Endothelial cell of umbilical vein (primary cell): ENCODE data around the gene ELAC2. TPM values are rescaled to one million over a fixed set of nuclear protein-coding genes. Genes with fewer than 3 reads are reported as not detected.

ENCODE experiments used
- BruUV-seq: library from RNA; stranded (reverse); fragments of 400-500 nt; replicated peaks from 2 replicates; lab custom pipeline; 2021; lab: Mats Ljungman, UMichigan
- CTCF ChIA-PET: fragments of 300-600, 350-600 bp; sonication (Branson Sonifier 250); formaldehyde crosslinking; loops from one replicate; lab custom pipeline; 2021; ENCODE audit warnings: antibody characterized with exemption, inconsistent platforms; lab: Charles Lee
- POLR2A ChIA-PET: fragments of 300-600, 350-600 bp; sonication (Branson Sonifier 250); formaldehyde crosslinking; loops from one replicate; lab custom pipeline; 2021; ENCODE audit warnings: antibody characterized with exemption, inconsistent platforms; lab: Charles Lee
- DNase-seq: peaks from one replicate; pipeline ENCODE4 v3.0.0-alpha.2; 2011; ENCODE audit warnings: low read depth, low spot score
- FAIRE-seq: peaks from 2 replicates; lab custom pipeline; 2011; peaks lifted over from hg19 to GRCh38; lab: Jason Lieb, UNC
- H2AFZ ChIP-seq: 2 replicates; pipeline ENCODE4 v1.6.0; 2012; ENCODE audit warnings: low read depth, low read length, control low read depth, inconsistent platforms
- H3K27ac ChIP-seq: 2 replicates; pipeline ENCODE4 v1.5.1; 2011; ENCODE audit warnings: low read depth, mild to moderate bottlenecking, control low read depth, low read length, moderate library complexity; ENCODE audit not compliant: insufficient read depth
- H3K27me3 ChIP-seq, 2 experiments: 2 replicates each; pipeline versions ENCODE4 v1.6.0 to v1.6.1; 2011; ENCODE audit warnings: low read length in 2 of 2, mixed read lengths in 1 of 2; ENCODE audit not compliant: control insufficient read depth in 2 of 2, insufficient read depth in 2 of 2
- H3K36me3 ChIP-seq, 2 experiments: 2 replicates in 1 of 2; 3 replicates in 1 of 2; pipeline ENCODE4 v1.5.1; 2011; ENCODE audit warnings: low read length in 2 of 2, mild to moderate bottlenecking in 1 of 2, moderate library complexity in 1 of 2; ENCODE audit not compliant: control insufficient read depth in 2 of 2, insufficient read depth in 2 of 2; ENCODE audit errors: extremely low read depth in 1 of 2
- H3K4me1 ChIP-seq: 3 replicates; pipeline ENCODE4 v1.5.1; 2011; ENCODE audit warnings: mild to moderate bottlenecking, low read length; ENCODE audit not compliant: control insufficient read depth, insufficient read depth; ENCODE audit errors: extremely low read depth
- H3K4me2 ChIP-seq: 2 replicates; pipeline ENCODE4 v1.6.1; 2011; ENCODE audit warnings: low read length, control low read depth, mixed read lengths; ENCODE audit not compliant: insufficient read depth
- H3K4me3 ChIP-seq, 3 experiments: fragments of 200-600 bp in 1 of 3; sonication (generic), shearing (Covaris generic) in 1 of 3; replicated peaks in 1 of 3; 2 replicates each; pipeline ENCODE4 v1.5.1; 2011 to 2016; ENCODE audit warnings: control low read depth in 3 of 3, low read length in 3 of 3, mild to moderate bottlenecking in 2 of 3, inconsistent platforms in 1 of 3, low read depth in 1 of 3, moderate library complexity in 1 of 3; ENCODE audit not compliant: insufficient read depth in 1 of 3
- H3K79me2 ChIP-seq: 2 replicates; pipeline ENCODE4 v1.6.0; 2012; ENCODE audit warnings: low read length, inconsistent platforms; ENCODE audit not compliant: control insufficient read depth, insufficient read depth
- H3K9ac ChIP-seq: replicated peaks from 2 replicates; pipeline ENCODE3; 2011; ENCODE audit warnings: low read length, control low read depth; ENCODE audit not compliant: insufficient read depth; ENCODE audit errors: extremely low read depth
- H3K9me1 ChIP-seq: replicated peaks from 3 replicates; pipeline ENCODE4 v1.6.0; 2011; ENCODE audit warnings: mild to moderate bottlenecking, low read length; ENCODE audit not compliant: control insufficient read depth, insufficient read depth; ENCODE audit errors: extremely low read depth
- H3K9me3 ChIP-seq: replicated peaks from 2 replicates; pipeline ENCODE4 v1.5.1; 2012; ENCODE audit warnings: low read length, inconsistent platforms; ENCODE audit not compliant: control insufficient read depth, insufficient read depth
- H4K20me1 ChIP-seq: replicated peaks from 2 replicates; pipeline ENCODE3; 2011; ENCODE audit warnings: mild to moderate bottlenecking, low read length; ENCODE audit not compliant: control insufficient read depth, insufficient read depth; ENCODE audit errors: extremely low read depth
- CTCF ChIP-seq, 2 donors: IDR thresholded peaks; 1 replicate in 1 of 2; 2 replicates in 1 of 2; pipeline ENCODE4 v1.5.1; 2011; ENCODE audit warnings: low read length in 2 of 2, mild to moderate bottlenecking in 2 of 2, moderate library complexity in 2 of 2, control low read depth in 1 of 2, inconsistent platforms in 1 of 2, low read depth in 1 of 2; ENCODE audit not compliant: insufficient read depth in 1 of 2; ENCODE audit errors: extremely low read depth in 1 of 2
- EZH2 ChIP-seq: IDR thresholded peaks from 2 replicates; pipeline ENCODE4 v1.6.1; 2012; ENCODE audit warnings: borderline replicate concordance, low read depth, mild to moderate bottlenecking, moderate library complexity, low read length, inconsistent platforms; ENCODE audit not compliant: severe bottlenecking
- FOS ChIP-seq: IDR thresholded peaks from 2 replicates; pipeline ENCODE4 v1.6.1; 2011; ENCODE audit warnings: mild to moderate bottlenecking, low read length, moderate library complexity, borderline replicate concordance; ENCODE audit not compliant: insufficient read depth
- GATA2 ChIP-seq: IDR thresholded peaks from 2 replicates; pipeline ENCODE4 v1.7.0; 2011; ENCODE audit warnings: low read depth, mild to moderate bottlenecking, moderate library complexity, mixed read lengths, low read length; ENCODE audit not compliant: insufficient read length, insufficient read depth
- JUN ChIP-seq: IDR thresholded peaks from 2 replicates; pipeline ENCODE4 v1.6.1; 2011; ENCODE audit warnings: borderline replicate concordance, low read depth; ENCODE audit not compliant: insufficient read length, insufficient read depth
- MYC ChIP-seq: IDR thresholded peaks from one replicate; pipeline ENCODE4 v1.6.1; 2011; ENCODE audit warnings: mild to moderate bottlenecking, low read depth, low read length
- POLR2A ChIP-seq: IDR thresholded peaks from 2 replicates; pipeline ENCODE4 v1.6.1; 2012; ENCODE audit warnings: low read depth, mild to moderate bottlenecking, control low read depth, low read length
- POLR2AphosphoS5 ChIP-seq: IDR thresholded peaks from 2 replicates; pipeline ENCODE4 v1.6.1; 2012; ENCODE audit warnings: low read depth, mild to moderate bottlenecking, control low read depth, low read length, moderate library complexity; ENCODE audit not compliant: insufficient read depth
- dilution Hi-C: fragments of 300-500 bp; cut with MboI; formaldehyde crosslinking; loops from one replicate; pipeline ENCODE4 v1.15.0; 2019; ENCODE audit warnings: low sequenced_read_pairs; ENCODE audit not compliant: extremely low pct_ligation_motif_present
- intact Hi-C: fragments of 100-400 bp; cut with micrococcal nuclease; formaldehyde crosslinking; loops from one replicate; pipeline ENCODE4 v1.10.0; 2022
- polyA plus RNA-seq, 4 experiments: library from polyadenylated mRNA; depleted of rRNA in 3 of 4; stranded (reverse) in 3 of 4; unstranded in 1 of 4; fragments of >200 nt; gene quantifications; 2 replicates each; pipeline versions ENCODE4 v1.2.1 to v1.2.3, GENCODE V29; 2011 to 2012; ENCODE audit warnings: missing spikeins in 1 of 4
- total RNA-seq: library from RNA; stranded (reverse); gene quantifications from 2 replicates; pipeline ENCODE4 v1.2.3, GENCODE V29; 2021
- TF ChIP-seq, protein P1 (sequence below): IDR thresholded peaks from 2 replicates; pipeline ENCODE4 v1.6.1; 2011; ENCODE audit not compliant: insufficient read depth, insufficient read length

ELAC2 gene
- total and polyA plus RNA-seq, 2 donors (not counting 3 experiments of a cell fraction or from before 2014, with no cell fraction given), result 64.8 to 75.9 TPM

DNA sequence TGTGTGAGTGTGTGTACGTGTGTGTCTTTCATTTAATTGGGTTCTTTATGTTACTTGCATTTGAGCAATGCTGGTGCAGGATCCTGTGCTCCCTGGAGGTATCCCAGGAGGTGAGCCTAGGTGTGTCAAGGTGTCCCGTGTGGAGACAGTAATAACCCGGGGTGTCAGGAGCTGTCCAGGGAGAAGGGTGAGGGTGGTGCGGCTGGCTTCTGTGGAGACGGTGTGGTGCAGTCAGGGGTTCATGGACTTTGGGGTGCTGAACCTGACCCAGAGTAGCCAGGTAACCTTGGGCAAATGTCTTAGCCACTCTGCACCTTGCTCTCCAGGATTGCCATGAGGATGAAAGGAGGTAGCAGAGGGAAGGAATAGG is 7.4 kb upstream of the ELAC2 start:
- Histone ChIP-seq H3K36me3 (no peaks in the 10 kb centered on the region), H3K27me3 (no peaks in the 10 kb centered on the region), H3K27ac (no peak overlapping the region), H2AFZ (no peak overlapping the region), H3K79me2 (no peaks in the 10 kb centered on the region), H3K4me2 (no peak overlapping the region), H3K9me3 (no peaks in the 10 kb centered on the region), H3K9me1 (no peaks in the 10 kb centered on the region), H3K4me3 (no peak overlapping the region), H3K4me1 (no peaks in the 10 kb centered on the region), H4K20me1 (no peaks in the 10 kb centered on the region), H3K9ac (no peak overlapping the region)
- BruUV-seq, result no TSS peak
- TF ChIP-seq, protein P1, sequence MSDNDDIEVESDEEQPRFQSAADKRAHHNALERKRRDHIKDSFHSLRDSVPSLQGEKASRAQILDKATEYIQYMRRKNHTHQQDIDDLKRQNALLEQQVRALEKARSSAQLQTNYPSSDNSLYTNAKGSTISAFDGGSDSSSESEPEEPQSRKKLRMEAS, result no peak
- TF ChIP-seq EZH2 (no peak), POLR2AphosphoS5 (no peak), CTCF (IDR thresholded peaks at IDR 0.05; ENCODE audit: extremely low read depth in 1 of 2, insufficient read depth in 1 of 2, low read depth in 1 of 2, low read length in 2 of 2) (no peak), JUN (no peak), POLR2A (no peak), FOS (no peak), MYC (no peak), GATA2 (no peak)
- intact Hi-C loops (no loop called here), dilution Hi-C loops (no loop called here)
- FAIRE-seq (no peak), DNase-seq (no peak)
- POLR2A ChIA-PET, result no interaction called here
- CTCF ChIA-PET, result no interaction called here
